AG04450 (cell line): ENCODE data around the gene WDR77. TPM values are rescaled to one million over a fixed set of nuclear protein-coding genes. Genes with fewer than 3 reads are reported as not detected.

Source experiments
- CTCF ChIA-PET: fragments of 300-600, 350-600 bp; formaldehyde crosslinking; extraction: SDS; loops from one replicate; lab custom pipeline; 2022; ENCODE audit warnings: antibody characterized with exemption, inconsistent platforms; lab: Charles Lee
- POLR2A ChIA-PET: fragments of 350-600 bp; formaldehyde crosslinking; extraction: SDS; loops from one replicate; lab custom pipeline; 2021; ENCODE audit warnings: antibody characterized with exemption, inconsistent platforms; lab: Yijun Ruan, JAX
- DNase-seq: peaks from one replicate; pipeline ENCODE4 v3.0.0-alpha.2; 2011; ENCODE audit warnings: low read depth, low spot score
- H3K27ac ChIP-seq: one replicate; pipeline ENCODE4 v1.5.1; 2012; ENCODE audit warnings: low read depth, low read length, control low read depth
- H3K27me3 ChIP-seq: one replicate; pipeline ENCODE4 v1.6.0; 2012; ENCODE audit warnings: low read length; ENCODE audit not compliant: control insufficient read depth, insufficient read depth
- H3K4me3 ChIP-seq: 2 replicates; pipeline ENCODE4 v1.5.1; 2011; ENCODE audit warnings: mild to moderate bottlenecking, low read depth, low read length, control low read depth
- H3K9me3 ChIP-seq: 2 replicates; pipeline ENCODE4 v1.5.1; 2012; ENCODE audit warnings: low read length; ENCODE audit not compliant: control insufficient read depth, insufficient read depth
- polyA plus RNA-seq: library from polyadenylated mRNA; depleted of rRNA; stranded (reverse); fragments of >200 nt; gene quantifications from 2 replicates; pipeline ENCODE4 v1.2.3, GENCODE V29; 2011
- TF ChIP-seq, protein P1 (sequence below): IDR thresholded peaks from 2 replicates; pipeline ENCODE4 v1.5.1; 2011; ENCODE audit warnings: low read depth, low read length, control low read depth, inconsistent platforms

The WDR77 gene
- polyA plus RNA-seq, 1 experiment, result 86.9 TPM

DNA sequence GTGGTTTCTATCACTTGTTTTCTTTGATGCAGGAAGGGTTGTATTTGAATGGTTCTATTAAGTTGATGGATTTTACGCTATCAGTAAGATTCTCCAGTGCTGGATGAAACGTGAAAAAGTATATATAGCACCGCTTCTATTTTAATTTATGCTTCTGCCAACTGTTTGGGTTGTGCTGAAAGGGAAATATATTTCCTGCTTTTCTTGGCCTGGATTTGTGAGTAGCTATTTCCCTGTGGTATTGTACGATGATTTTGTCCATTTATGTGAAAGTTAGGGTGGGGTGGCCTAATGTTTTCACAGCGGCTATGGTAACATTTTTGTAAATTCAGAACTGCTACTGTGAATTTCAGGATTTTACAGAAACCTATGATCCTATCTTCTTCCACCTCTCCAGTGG lies 25.1 kb upstream of the WDR77 start:
- no peak overlapping the region for H3K27ac ChIP-seq
- no peaks in the 10 kb centered on the region for H3K27me3 ChIP-seq
- DNase-seq, result no peak
- H3K4me3 ChIP-seq, result no peak overlapping the region
- TF ChIP-seq, protein P1, sequence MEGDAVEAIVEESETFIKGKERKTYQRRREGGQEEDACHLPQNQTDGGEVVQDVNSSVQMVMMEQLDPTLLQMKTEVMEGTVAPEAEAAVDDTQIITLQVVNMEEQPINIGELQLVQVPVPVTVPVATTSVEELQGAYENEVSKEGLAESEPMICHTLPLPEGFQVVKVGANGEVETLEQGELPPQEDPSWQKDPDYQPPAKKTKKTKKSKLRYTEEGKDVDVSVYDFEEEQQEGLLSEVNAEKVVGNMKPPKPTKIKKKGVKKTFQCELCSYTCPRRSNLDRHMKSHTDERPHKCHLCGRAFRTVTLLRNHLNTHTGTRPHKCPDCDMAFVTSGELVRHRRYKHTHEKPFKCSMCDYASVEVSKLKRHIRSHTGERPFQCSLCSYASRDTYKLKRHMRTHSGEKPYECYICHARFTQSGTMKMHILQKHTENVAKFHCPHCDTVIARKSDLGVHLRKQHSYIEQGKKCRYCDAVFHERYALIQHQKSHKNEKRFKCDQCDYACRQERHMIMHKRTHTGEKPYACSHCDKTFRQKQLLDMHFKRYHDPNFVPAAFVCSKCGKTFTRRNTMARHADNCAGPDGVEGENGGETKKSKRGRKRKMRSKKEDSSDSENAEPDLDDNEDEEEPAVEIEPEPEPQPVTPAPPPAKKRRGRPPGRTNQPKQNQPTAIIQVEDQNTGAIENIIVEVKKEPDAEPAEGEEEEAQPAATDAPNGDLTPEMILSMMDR, result no peak
- H3K9me3 ChIP-seq, result no peaks in the 10 kb centered on the region
- ChIA-PET CTCF (interaction anchor here (0.5 to 1.6 kb wide), 4 partner anchors 8 to 315 kb away, joined by 3 to 9 read pairs (median 4); no protein-coding TSS in a partner anchor), POLR2A (no interaction called here)

- CTCF ChIA-PET, result interaction anchor here (0.6 to 2.3 kb wide), 5 partner anchors 10 to 276 kb away, joined by 3 to 10 read pairs (median 3); no protein-coding TSS in a partner anchor
- H3K4me3 ChIP-seq, result no peak overlapping the region
- TF ChIP-seq, protein P1, result no peak
- no peak overlapping the region for H3K27ac ChIP-seq
- no peaks in the 10 kb centered on the region for H3K27me3 ChIP-seq
- H3K9me3 ChIP-seq, result no peaks in the 10 kb centered on the region
- POLR2A ChIA-PET, result interaction anchor here (0.7 kb wide), 1 partner anchor 200 kb away, joined by 4 read pairs; no protein-coding TSS in a partner anchor
- no peak for DNase-seq
Measured at GRCh38 chr1:111471538-111471937, 22.5 kb upstream of the WDR77 start.

- CTCF ChIA-PET, result interaction anchor here (1.2 to 2.3 kb wide), 3 partner anchors 11 to 244 kb away, joined by 3 to 10 read pairs (median 6); no protein-coding TSS in a partner anchor
- TF ChIP-seq, protein P1, result no peak
- no peak for DNase-seq
- no peaks in the 10 kb centered on the region for H3K27me3 ChIP-seq
- POLR2A ChIA-PET, result interaction anchor here (0.7 kb wide), 1 partner anchor 200 kb away, joined by 4 read pairs; no protein-coding TSS in a partner anchor
- no peak overlapping the region for H3K4me3 ChIP-seq
- no peak overlapping the region for H3K27ac ChIP-seq
- H3K9me3 ChIP-seq, result no peaks in the 10 kb centered on the region
Measured at GRCh38 chr1:111471012-111471411, 22.0 kb upstream of the WDR77 start.

- TF ChIP-seq, protein P1, result no peak
- Histone ChIP-seq H3K27ac (no peak overlapping the region), H3K4me3 (no peak overlapping the region), H3K27me3 (no peaks in the 10 kb centered on the region), H3K9me3 (no peaks in the 10 kb centered on the region)
- ChIA-PET CTCF (interaction anchor here (1.2 to 2.3 kb wide), 2 partner anchors 11 to 37 kb away, joined by 3 to 10 read pairs; no protein-coding TSS in a partner anchor), POLR2A (no interaction called here)
- no peak for DNase-seq
Measured at GRCh38 chr1:111470596-111470995, 21.5 kb upstream of the WDR77 start.

GRCh38 chr1:111469539-111469938 lies 20.5 kb upstream of the WDR77 start:
- TF ChIP-seq, protein P1, result no peak
- Histone ChIP-seq H3K9me3 (no peaks in the 10 kb centered on the region), H3K27me3 (no peaks in the 10 kb centered on the region), H3K4me3 (no peak overlapping the region), H3K27ac (no peak overlapping the region)
- ChIA-PET CTCF (interaction anchor here (1.3 to 1.4 kb wide), 2 partner anchors 12 to 38 kb away, joined by 3 to 6 read pairs; no protein-coding TSS in a partner anchor), POLR2A (no interaction called here)
- DNase-seq, result no peak
